PC-9 (cell line): Measurements from ENCODE around the gene TMEM109.

Source experiments
- CTCF ChIP-seq: fragments of 200-600 bp; sonication (generic); conservative IDR thresholded peaks from 2 replicates; pipeline ENCODE4 v1.6.1; 2017; ENCODE audit warnings: mixed run types, antibody characterized with exemption, mild to moderate bottlenecking, moderate library complexity
- EZH2 ChIP-seq: fragments of 200-600 bp; sonication (generic); IDR thresholded peaks from 2 replicates; pipeline ENCODE4 v1.8.0; 2017; ENCODE audit warnings: antibody characterized with exemption, low read depth

GRCh38 chr11:60919956-60920355 lies 6.0 kb downstream of the TMEM109 start:
- TF ChIP-seq CTCF, result no peak
- no peak for TF ChIP-seq EZH2
